HTR-8/SVneo (cell line): ENCODE data around the gene ATL1.

Source experiments
- DNase-seq: peaks from one replicate; pipeline ENCODE4 v3.0.0; 2011; ENCODE audit warnings: low spot score, mixed read lengths; ENCODE audit not compliant: insufficient read length
- FAIRE-seq: peaks from 2 replicates; lab custom pipeline; 2011; peaks lifted over from hg19 to GRCh38; lab: Jason Lieb, UNC

ATL1 gene

DNA sequence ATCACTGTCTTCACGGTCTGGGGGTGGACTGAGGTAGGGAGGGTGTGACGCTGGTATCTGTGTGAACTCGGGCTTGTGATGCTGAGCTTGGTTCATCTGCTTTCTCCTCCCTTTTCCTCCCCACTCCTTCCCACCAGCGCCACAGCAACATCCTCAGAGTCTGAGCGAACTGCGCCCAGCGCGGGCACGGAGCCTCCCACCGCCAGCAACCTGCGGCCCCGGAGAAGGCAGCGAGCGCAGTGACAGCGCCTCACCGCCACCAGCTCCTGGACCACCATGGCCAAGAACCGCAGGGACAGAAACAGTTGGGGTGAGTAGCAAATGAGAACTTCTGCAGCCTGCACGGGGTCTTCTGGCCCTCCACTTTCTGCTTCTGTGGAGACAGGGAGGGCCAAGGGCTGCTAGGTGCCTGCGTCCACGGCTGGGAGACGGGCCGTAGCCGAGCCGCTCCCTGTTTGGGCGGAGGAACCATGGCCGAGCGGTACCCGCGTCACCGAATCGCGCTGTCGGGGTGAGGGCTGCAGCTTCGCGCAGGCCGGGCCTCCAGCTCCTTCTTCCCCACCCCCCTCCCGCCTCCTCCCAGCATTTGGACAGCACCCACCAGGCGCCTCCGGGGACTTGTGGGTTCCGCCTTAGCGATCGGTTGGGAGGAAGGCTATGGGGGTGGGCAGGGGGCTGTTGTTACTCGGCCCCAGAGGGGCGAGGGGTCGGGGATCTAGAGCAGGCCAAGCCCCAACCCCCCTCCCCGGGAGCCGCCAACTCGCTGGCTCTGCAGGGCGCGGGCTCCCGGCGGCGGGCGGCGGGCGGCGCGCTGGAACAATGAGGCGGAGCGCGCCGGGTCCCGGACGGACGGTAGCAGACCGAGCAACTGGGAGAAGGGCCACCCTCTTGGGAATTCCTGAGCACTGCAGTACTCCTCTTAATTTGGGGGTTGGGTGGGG is at the start of gene ATL1:
Gene ATL1 (plus strand): TSS at position 156 of the 941 bp plus-strand sequence. CDS start 121 bp downstream, at position 277.
- FAIRE-seq, result peak; percentile 92

DNA sequence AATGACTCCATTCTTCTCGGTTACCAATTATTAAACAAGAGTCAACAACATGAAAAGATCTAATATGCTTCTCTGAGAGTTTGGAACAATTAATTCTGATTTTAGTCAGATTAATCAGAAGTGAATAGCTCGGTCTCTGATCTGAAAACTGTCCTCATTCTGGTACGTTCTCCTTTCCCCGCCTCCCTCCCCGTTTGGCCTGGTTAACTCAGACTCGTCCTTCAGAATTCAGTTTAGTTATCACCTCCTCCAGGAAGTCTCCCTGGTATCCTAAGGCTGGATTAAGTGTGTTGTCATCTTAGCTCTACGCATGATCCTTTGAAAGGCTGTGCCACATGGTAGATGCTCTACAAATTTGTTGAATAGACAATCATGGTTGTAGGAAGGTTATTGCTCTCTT is 49.8 kb upstream of the ATL1 start:
- DNase-seq (no peak), FAIRE-seq (no peak)

More for the DNA sequence above, at the start of gene ATL1:
- DNase-seq, result peak; percentile 59

DNA sequence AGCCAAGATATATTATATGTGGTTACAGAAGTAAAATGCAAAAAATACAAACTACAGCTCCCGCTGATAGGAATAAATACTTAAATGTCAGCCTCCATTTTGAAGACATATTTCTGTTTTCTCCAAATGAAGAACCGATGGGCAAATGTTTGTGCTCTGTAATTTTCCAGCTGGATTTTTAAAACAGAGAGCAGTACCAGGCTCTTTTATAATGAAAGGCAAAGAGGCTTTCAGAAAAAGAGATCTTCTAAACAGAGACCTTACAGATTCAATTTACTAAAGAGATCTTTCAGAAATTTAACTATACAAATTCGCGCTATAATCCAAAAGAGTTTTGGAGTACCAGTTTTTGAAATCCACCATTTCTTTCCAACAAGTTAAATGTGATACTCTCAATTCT is 47.5 kb upstream of the ATL1 start:
- no peak for FAIRE-seq

DNA sequence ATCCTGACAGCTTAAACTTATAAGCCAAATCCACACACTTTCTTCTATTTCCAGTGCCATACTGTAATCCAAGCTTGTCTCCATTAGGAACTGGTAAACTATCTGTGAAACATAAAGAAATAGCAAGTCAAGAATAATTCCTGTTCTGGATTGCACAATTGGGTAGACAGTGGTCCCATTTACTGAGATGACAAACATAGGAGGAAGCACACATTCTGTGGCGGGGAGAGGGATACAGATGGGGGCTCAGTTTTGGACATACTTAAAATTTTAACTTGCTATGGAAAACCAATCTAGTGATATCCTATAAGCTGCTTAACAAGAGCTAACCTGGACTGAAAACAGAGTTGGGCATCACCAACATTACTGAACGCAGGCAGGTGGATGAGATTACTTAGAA is 43.9 kb upstream of the ATL1 start:
- DNase-seq (no peak), FAIRE-seq (no peak)

More for the DNA sequence above, 47.5 kb upstream of the ATL1 start:
- DNase-seq, result no peak

DNA sequence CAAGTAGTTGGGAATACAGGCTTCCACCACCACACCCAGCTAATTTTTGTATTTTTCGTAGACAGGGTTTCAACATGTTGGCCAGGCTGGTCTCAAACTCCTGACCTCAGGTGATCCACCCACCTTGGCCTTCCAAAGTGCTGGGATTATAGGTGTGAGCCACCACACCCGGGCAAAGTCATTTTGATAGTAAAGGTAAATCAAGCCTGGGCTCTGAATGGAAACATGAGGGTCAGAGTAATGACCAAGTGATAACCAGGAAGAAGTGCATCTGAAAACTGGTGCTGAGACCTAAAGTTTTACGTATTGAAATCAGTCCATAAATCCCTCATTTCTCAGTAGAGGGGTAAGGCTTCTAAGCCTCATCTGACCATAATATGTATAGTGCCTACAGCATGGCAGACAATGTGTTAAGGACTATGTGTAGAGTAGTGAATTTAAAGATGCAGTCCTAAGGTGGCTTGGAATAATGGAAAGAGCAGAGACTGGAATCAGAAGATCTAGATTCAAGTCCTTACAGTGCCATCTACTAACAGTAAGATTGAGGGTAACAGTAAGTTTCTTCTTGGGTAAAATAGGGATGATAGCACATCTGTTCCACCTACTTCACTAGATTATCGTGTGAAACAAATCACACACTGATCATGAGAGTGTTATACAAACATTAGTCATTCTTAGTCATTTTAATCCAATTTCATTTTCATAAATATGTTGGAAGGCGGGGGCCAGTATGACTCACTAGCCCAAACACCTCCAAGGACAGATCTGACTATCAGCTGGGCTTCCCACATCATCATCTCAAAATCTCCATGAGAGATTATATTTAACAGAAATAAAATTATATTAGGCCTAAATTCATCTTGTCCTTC is 38.8 kb upstream of the ATL1 start:
- peak; percentile 87 for FAIRE-seq
- peak; percentile 60 for DNase-seq

DNA sequence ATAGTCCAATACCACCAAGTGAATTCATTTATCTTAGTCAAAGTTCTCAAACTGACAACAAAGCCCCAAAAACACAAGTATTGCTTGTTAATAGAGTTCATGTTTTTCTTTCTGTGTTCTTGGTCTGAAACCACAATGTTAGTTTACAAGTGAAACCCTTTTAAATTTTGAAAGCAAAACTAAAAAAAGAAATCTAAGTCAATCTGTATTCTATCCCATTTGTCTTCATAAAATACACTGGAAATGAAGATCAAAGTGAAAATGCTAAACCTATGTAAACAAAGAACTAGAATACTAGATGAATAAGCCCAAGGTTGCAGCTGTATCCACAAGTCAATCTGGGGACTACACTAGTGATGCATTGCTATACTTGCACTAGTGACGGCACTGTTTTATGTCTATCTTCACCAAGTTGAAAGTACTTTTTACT is 38.0 kb upstream of the ATL1 start:
- no peak for FAIRE-seq
- no peak for DNase-seq

DNA sequence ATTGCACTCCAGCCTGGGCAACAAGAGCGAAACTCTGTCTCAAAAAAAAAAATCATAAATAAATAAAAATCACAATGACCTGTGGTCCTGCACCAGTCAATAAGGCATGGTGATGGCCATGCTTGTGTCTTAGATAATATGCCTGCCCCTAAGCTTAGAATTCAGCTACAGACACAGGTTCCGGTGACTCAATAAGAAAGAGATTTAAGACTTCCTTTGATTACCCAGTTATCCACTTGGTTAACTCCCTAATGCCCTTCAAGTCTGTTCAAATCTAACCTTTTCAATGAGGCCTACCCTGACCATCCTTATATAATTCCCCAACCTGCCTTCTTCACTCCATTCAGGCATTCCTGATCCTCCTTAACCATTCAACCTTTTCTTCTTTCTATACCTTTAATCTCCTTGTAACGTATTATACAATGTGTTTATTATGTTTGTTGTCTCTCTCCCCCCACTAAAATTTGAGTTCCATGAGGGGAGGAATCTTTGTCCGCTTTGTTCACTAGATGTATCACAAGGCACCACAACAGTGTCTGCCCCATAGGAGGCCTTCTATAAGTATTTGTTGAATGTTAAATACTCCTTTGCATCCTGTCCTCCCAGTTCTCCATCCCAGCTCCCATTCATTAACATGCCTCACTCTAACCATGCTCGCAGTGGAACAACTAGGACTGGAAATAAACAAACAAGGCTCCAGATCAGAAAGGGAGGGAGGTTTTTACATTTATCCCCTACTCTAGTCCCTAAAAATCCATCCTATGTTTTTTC is 36.5 kb upstream of the ATL1 start:
- peak; percentile 46 for FAIRE-seq
- no peak for DNase-seq

DNA sequence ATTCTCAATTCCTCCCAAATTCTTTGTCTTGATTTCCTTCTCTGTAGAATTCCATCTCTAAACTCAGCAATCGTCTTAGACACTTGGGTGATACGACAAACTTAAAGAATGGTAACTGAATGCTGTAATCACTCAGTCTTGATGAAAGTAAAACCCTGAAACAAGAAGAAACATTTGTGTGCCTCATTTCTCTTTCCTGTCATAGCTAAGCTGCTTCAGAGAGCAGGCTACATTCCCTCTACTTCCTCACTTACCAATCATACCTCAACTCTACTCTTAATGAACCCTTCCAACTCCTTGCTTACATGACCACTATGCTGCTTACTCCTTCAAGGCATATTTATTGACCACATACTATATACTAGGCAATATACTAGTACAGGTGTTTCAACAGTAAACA is 35.9 kb upstream of the ATL1 start:
- FAIRE-seq (no peak), DNase-seq (no peak)

DNA sequence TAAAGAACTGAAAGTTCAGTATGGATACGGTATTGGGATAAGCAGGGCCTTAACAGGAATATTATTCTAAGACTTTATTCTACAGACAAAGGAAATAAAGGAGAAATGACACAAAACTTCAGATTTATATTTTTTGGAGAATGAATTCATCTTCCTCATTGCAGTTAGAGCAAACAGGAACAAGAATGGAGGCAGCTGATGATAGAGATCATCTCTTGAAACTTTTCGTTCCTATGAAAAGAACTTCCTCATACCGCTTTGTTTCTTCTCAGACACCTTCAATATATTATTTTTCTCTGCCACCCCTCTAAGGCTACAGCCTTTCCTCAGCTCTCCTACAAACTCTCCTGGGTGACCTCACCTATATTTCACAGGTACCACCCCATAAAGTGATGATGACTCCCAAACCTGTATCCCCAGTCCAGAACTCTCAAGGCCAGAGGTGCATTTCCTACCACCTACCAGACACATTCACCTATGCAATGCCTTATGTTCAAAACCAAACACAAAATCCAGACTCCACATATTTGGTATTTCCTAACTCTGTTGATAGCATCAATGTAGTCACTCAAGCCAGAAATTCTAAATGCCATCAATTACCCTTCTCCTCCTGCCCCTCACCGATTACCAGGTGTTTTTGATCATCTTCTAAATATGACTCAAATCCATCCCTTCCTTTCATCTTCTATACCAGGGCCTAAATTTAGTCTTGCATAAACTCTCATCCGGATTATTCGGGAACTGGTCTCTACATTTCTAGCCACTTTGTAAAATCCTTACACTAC is 35.0 kb upstream of the ATL1 start:
- DNase-seq (no peak), FAIRE-seq (no peak)

DNA sequence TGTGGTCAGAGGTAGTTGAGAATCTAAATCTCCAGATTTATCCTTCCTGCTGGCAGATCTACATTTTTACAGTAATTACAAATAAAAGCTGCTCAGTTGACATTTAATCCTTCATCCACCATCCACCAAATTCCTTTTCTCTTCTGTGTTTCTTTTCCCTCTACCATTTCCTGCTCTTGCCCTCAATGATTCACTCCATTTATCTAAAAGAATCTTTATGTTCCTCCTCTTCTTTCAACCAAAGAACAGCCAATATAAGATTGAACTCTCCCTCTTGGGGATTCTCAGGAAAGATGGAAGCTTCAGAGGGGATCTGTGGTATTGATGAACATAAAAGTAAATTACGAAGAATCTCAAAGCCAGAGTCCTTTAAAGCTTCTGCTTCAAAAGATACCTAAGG is 31.9 kb upstream of the ATL1 start:
- no peak for FAIRE-seq

DNA sequence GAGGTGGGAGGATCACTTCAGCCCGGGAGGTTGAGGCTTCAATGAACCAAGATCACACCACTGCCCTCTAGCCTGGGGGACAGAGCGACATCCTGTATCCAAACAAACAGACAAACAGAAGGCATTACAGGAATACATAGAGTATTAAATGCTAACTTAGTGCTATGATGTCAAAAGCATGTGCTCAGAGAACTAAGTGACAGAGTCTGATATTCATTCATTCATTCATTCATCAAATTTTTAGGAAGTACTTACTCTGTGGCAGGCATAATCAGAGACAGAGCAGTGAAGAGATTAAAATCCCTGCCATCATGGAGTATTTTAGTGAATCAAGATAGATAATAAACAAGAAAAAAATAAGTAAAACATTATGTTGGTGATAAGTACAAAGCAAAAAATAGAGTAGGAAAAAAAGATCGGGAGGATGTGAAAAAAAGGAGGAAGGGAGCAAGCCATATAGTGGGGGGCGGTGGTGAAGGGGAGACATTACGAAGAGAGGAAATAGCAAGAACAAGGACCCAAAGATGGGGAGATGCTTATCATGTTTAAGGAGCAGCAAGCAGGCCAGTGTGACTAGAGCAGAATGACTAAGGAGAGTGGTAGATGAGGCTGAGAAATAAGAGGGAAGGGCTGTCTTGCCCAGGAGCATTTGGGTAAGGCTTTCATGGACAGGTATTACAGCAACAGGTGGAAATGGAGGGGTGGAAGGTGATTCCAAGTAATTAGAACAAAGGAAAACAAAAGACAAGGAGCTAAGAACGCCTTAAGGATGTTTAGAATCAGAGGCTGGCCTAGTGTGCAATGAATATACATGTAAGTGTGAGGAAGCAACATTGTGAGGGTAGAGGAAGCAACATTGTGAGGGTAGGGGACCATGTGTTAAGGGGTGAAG is 30.4 kb upstream of the ATL1 start:
- no peak for DNase-seq

More for the DNA sequence above, 31.9 kb upstream of the ATL1 start:
- no peak for DNase-seq

DNA sequence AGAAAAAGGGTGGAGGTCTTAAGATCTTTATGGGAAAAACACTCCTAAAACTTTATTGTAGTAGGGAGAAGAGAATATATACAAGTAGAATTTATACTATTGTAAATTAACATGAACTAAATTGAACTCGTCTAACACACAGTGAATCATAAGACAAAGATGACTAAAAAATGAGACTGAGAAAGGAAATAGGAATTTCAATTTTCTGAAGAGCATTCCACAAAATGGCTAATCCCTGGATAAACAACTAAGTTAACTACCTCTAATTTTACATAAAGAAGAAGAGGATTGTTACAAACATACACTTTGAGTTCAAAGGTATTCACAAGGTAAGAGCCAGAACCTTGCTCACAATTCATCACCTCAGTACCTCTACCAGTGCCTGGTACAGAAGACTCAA is 29.6 kb upstream of the ATL1 start:
- no peak for DNase-seq
- FAIRE-seq, result no peak

More for the DNA sequence above, 30.4 kb upstream of the ATL1 start:
- no peak for FAIRE-seq

DNA sequence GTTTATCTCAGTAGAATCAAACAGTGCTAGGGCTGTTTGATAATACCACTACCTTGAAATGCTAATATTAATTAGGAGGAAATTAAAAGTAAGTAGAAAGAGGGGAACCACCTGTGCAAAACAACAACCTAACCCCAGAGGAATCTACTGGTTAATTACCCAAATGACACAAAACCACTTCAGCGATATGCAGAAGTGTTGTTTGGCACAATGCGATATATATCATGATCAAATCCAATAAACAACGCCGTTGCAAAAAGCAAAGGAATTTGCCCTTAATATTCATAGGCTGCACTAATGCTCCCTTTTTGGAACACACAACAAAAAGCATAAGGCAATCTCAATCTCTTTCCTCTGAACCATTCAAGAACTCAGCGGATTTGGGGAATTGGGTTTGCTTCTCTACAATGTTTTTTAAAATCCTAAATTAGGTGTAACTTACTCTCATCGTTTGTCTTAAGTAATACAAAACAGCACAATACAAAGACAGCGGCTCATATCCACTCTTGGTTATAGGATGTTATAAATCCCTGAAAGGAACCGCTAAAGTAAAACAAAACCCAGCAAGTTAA is 29.1 kb upstream of the ATL1 start:
- no peak for FAIRE-seq
- DNase-seq, result no peak

DNA sequence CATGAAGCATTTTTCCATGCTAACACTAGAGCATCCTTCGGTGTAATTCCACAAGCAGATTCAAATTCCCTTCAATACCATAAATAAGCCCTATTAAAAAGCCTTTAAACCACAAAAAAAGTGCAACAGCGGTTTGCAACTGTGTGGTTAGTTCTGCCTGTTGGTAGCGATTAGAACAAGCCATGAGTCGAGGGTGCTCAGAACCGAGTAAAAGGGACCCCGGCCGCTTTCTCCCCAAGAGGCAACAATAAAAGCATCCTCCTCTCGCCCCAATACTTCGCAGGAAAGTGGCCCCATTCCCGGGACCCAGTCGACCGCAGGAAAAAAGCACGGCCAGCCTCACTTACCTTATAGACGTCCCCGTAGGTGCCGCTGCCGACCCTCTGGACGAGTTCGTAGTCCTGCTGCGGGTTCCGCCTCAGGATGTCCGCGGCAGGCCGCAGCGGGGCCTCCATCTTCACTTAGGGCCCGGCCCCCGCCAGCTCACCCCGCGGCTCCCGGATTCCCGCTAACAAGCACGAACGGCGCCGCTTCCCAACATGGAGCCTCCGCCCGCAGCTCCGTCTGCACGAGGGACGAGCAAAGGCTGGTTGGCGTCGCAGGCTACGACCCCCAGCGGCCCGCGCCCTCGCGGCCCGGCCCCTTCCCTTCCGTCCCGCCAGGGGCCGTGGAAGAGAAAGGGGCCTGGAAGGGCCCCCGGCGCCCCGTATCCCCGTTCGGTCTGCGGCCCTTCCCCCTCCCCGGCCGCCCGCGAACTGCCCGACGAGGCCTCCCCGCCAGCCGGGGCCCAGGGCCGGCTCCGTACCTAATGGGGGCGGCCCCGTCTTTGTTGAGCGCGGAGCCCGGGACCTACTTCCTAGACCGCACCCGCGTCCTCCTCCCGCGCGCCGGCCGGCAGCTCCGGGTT is 28.1 kb upstream of the ATL1 start:
- DNase-seq (no peak), FAIRE-seq (no peak)

DNA sequence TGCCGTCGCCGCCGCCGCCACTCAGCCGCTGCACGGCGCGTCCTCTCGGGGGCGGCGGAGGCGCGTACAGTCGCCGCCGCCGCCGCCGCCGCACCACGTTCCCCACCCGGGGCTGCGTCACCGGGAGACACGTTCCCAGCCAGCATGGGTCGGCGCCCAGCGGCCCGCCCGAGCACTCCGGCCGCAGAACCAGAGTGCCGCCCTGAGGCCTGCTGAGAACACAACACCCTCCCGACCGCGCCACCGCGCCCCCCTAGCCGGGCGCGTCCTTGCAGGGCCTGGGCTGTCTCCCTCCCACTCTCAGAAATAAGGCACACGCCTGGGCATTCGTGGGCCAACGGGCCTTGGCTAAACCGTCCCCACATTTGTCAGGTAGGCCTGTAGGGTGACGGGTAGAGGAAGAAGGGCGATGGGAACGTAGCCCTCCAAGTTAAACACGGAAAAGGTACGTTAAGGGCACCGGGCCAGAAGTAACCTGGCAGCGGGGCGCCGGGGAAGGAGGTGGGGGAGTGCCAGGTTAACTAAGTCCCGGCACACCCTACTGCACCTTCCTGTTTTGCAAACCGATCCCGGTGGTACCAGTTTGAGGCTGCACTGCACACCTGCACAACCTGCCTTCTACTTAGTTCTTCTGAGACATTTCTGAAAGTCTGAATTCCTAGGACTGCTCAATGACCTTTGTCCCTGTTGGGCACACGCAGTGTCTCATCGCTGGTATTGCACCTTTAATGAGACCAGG is 27.3 kb upstream of the ATL1 start, which contains the start of gene MAP4K5:
Gene MAP4K5 (minus strand): TSS at position 68 of the 739 bp plus-strand sequence. CDS start 520 bp downstream, outside the sequence.
- peak; percentile 88 for FAIRE-seq
- DNase-seq, result peak; percentile 81

DNA sequence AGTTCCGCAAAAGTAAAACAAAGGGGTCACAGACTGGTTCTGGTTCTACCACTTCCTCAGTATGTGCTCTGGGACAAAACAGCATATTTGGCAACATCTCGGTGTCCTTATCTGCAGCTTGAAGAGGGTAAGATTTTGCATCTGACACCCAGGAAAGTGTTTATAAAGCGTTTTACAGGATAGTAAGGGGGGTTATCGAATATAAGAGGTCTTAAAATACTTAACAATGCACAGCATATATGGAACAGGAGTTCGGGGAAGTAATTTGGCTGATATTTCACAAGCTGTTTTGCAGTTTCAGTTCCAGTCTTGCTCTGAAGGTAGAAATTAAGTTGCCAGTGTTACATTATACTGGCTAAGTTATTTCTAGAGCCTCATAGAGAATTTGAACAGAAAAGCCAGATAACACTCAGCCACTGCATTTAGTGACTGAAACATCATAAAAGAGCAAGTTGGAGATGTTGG is 26.7 kb upstream of the ATL1 start:
- DNase-seq (no peak), FAIRE-seq (no peak)
